ENCODE data around the gene MLIP.
"Not testable (repeated sequence)": the region's sequence is repeated elsewhere in the genome, so short reads cannot be mapped to it uniquely, and the experiment has no call there.

MLIP gene

DNA sequence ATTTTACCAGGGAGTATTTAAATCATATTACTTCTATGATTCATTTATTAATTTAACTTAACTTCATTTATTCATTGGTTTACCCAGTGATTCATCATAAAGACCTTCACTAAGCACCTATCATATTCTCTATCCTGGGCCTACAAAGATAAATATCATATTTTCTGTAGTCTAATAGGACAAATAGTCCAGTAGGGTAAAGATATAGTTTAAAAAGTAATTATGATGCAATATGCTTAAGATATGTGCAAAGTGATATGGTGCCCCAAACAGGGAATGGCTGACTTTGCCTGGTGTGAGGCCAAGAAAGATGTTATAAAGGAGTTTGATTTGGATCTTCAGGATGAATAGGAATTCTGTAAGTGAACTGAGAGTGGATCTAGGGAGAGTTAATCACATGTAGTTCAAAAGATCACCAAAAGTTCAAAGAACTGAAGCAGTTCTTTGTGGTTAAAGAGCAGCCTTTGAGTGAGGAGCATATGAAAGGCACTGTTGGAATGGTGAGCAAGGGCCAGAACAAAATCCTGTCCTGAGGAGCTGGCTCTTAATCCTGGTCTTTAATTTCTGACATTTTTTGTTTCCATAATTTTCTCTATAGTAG, 45.5 kb downstream of the MLIP start:
- no peak for DNase-seq

DNA sequence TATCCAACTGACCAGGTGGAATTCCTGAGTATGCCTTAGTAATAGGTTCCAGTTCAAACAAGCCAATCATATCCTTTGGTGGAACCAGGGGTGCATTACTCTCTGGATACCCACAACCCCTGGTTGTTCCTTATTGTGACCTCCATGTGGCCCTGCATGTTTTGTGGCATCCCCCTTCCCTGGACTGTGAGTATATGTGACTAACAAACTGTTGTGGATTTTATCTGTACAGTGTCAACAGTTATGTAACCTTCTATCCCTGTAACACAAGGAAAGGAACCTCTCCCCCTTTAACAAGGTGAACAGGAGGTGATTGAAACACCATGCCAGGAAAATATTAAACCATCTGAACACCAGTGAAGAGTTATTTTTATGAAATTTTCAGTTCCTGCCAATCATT, 46.2 kb downstream of the MLIP start:
- DNase-seq, result no peak

DNA sequence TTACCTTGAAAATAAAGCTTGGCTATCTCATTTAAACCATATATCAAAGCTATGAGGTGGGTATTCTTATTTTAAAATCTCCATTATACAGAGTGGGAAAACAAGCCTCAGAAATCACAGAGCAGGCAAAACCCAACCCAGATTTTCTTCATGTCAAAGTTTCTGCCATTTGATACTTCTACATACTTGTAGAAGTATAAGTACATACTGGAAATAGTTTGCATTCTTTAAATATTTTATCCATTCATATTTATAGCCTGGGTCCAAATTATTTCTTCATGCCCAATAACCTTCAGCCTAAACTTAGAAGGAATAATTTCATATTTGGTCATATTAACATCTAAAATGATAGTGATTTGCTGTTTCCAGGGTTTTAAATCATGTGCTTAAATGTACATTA, 61.8 kb downstream of the MLIP start:
- no peak for DNase-seq

DNA sequence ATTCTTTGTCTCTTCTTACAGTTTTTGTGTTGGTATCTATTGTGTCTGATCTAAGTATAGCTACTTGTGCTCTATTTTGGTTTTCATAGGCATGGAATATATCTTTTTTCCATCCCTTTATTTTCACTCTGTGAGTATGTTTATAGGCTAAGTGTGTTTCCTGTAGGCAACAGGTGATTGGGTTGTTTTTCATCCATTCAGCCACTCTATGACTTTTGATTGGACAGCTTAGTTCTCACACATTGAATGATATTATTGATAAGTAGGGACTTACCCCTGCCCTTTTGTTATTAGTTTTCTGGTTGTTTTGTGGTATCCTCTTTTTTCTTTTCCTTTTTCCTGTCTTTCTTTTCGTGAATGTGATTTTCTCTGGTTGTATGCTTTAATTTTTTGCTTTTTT, 67.9 kb downstream of the MLIP start:
- DNase-seq, result no peak

DNA sequence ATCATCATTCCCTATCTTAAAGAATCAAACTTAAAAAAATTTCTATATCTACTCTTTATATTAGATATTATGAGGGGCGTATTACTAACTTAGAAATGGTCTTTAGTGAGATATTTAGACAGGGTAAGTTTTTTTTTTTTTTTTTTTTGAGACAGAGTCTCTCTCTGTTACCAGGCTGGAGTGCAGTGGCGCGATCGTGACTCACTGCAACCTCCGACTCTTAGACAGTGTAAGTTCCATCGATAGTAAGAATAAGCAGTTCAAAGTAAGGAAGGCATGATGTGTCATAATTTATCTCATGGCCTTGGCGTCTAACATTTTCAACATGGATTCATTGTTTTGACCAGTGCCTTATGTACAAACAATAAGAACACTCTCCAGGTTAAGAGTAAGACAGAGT, 72.4 kb downstream of the MLIP start:
- no peak for DNase-seq

DNA sequence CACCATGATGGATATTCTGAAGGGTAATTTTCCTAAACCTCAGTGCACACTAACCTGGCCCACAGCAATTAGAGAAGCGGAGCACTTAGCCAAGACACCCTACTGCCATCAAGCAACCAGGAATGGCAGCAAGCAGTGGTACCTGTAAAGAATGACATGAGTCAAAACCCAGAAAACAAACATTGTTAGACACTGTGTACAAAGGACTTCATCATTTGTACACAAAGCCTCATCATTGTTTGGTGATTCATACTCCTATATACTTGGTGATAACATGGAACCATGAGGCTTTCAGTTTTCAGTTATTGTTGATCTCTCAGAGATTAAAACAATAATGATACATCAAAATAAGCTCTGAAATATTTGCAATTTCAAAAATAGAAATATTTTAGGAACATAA, 74.6 kb downstream of the MLIP start:
- no peak for DNase-seq

DNA sequence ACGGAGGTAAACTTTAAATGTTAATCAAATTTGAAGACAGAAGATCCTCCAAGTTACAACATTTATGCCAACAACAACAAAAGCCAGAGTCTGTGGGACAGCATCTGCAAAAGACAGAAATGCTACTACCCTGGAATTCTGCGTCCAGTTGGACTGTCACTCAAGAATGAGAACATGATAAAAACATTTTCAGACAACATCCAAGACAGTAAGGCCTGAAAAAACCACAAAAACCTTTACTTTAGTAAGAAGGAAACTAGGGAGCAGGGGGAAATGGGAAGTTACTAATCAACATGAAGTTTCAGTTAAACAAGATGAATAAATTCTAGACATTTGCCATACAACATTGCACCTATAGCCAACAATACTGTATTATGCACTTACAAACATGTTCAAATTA, 77.6 kb downstream of the MLIP start:
- DNase-seq, result no peak

DNA sequence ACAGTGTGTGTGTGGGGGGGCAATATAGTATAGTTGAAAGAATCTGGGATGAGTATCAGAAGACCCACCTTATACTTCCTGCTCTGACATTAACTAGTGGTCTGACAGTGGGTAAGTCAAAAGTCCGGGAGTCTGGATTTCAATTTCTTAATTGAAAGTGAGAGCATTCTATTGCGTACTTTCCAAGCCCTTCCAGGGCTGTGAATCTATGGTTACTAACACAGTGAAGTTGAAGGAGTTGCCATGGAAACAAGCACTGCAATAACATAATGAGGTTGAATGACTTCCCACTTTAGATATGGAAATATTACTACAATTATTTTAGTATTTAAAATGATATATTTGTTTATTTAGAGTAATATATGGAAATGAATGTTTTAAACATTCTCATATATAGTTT, 80.2 kb downstream of the MLIP start:
- DNase-seq, result no peak

DNA sequence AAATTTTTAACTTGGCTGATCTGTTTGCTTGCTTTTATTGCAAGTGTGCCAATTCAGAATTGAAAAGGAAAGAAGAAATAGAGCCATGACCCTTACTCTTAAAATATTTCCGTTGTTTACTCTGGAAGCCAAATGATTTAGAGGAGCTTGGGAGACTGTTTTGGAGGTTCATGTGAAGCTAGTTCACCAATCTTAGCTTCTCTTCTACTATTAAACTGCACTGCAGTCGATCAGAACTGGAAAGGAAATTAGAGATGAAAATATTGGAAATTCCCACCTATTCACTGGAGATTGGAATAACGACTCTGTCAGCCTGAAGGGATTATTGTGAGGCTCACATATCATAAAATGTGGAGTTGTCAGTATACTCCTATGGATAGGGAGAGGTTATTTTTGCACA, 81.8 kb downstream of the MLIP start:
- no peak for DNase-seq

DNA sequence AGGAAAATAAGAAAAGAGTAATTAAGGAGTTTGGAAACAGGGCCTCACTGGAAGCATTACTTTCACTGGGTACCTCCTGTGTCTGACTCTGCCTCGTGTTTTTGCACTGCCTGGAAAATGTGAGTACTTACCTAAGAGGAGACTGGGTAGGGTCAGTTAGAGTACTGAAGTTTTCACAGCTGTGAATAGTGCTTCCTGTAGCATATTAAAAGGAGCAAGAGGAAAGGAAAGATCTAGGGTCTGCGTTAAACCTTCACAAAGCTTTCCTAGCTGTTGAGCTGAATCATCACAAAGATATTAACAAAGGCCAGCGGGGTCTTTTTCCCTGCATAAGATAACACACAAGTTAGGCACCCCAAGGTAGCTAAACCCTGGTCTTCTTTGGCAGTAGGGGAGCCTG, 82.3 kb downstream of the MLIP start:
- DNase-seq, result no peak

DNA sequence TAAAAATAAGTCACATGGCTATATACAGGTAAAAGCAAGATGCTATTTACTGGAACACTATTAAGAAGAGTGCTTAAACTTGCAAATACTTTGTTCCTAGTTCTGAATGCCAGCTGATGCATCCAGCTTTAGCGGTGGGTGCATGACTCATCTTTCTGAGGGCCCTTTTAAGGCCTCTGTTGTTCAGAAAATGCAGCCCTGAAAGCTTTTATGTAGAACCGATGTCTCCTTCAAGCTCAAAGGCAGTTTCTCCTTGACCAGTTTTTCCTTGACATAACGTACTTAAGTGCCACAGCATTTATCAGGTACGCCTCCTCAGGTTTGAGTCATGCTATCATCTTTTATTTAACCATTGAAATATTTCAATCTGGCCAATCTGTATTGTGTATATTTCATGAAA, 82.8 kb downstream of the MLIP start:
- no peak for DNase-seq

DNA sequence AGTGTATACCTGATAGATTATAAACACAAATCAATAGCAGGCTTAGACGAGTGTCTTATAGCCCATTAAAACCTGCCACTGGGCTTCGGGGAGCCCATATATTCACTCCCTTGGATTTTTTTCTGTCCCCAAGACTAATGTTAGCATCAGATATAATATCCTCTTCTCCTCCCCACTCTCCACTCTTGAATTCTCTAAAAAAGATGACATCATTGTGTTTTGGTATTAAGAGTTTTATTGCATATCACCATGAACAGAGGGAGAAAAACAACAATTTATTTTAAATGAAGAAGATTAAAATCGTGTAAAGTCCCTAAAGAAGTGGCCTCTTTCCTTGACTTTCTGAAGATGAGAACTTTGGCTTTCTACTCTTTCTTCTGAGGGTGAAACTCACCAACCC, 84.4 kb downstream of the MLIP start:
- no peak for DNase-seq

DNA sequence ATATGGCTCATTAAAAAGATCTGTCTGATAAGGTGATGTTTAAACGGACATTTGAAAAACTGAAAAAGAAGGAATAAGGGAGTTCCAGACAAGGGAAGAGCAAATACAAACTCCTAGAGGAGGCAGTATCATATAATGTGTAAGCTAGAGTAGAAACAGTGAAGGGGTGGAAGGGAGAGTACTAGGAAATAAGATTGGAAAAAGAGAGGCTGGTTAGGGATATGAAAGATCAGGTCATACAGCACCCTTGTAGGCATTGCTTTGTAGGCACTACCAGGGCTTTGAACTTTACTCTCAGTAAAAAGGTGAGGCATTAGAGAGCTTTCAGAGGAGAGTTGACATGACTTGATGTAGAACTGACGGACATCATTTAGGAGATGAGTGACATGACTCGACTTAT, 85.7 kb downstream of the MLIP start:
- DNase-seq, result no peak

DNA sequence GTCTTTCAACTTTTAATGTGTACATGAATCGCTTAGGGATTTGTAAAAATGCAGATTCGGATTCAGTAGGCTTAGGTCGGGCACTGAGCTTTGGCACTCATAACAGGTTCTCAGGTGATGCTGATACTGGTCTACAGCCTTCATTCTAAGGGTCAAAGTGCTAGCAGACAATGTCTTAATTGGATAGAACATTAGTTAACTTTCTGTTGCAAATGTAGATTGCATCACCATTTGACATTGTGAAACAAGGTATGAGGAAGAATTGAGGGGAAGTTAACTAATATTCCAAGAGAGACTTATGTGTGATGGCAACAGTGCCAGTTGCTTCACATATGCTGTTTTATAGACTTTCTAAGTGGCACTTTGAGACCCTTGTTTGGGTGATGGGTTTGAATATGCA, 86.9 kb downstream of the MLIP start:
- DNase-seq, result no peak

DNA sequence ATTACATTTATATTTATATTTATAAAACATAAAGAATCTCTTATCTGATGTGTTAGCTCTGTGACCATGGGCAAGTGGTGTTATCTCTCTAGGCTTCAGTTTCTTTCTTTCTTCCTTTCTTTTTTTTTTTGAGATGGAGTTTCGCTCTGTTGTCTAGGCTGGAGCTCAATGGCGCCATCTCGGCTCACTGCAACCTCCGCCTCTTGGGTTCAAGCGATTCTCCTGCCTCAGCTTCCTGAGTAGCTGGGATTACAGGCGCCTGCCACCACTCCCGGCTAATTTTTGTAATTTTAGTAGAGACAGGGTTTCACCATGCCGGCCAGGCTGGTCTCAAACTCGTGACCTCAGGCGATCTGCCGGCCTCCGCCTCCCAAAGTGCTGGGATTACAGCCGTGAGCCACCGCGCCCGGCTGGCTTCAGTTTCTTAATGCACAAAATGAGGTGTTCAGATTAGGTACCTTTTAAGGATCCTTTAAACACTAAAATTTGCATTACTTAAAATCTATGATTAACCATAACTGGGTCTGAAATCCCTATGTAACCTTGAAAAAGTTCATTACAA, 92.3 kb downstream of the MLIP start:
- DNase-seq, result not testable (repeated sequence)

DNA sequence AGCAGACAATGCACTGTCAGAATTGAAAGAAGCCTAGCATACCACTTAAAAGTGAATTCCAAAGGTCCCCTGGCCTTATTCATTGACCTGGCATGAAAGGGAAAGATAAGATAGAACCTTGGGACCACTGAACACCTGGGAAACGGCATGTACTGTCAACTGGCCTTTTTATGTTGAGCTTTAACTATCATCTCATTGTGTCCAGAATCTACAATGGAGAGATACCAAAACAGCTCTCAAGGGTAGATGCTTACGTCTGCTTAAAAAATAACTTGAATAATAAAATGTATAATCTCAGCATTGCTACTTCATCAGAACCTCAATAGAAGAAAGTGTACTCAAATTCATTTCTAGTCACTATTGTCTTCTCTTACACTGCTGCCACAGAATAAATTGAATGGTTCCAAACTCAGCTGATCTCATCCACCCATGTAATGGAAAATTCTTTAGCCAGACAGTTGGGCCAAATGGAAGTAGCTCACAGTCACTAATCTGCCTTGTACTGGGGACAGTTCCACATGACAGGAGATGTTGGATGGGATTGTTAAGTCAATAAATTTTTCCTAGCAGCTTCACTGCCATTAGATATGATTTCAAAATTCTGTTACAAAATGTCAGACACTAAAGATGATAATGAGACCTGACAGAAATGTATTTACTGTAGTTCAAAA, 93.8 kb downstream of the MLIP start:
- DNase-seq, result no peak

DNA sequence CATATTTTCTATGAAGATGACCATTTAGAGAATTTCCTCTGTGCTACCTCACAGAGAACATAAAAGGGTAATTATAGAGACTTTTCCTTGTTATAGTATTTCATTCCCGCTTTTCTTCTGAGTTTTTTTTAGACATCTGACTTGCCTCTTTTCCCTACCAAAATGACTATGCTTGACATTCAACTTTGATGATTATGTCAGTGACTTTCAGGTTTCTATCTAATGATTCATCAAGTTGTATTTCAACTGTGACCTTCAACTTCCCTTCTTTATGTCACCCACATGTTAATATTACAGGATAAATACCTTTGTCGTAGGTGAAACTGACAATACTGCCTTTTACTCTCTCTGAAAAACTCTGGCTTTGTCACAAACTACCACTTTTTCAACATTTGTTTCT, 95.3 kb downstream of the MLIP start:
- no peak for DNase-seq

DNA sequence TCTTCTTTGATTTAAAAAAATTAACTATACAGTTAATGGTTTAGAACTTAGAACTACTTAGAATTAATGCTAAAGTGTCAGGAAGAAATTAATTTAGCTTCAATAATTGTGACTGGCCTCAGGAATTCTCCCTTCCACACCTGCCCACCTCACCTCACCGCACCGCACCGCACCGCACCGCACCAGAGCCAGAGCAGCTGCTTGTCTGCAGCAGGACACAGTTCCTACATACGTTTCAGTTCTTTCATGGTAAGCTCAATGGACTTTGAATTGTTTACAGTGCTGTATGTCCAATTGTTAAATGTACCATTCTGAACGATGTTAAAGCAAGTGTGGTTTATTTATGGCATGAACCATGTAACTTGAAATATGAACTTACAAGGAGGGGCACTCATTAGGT, 98.7 kb downstream of the MLIP start:
- DNase-seq, result not testable (repeated sequence)

DNA sequence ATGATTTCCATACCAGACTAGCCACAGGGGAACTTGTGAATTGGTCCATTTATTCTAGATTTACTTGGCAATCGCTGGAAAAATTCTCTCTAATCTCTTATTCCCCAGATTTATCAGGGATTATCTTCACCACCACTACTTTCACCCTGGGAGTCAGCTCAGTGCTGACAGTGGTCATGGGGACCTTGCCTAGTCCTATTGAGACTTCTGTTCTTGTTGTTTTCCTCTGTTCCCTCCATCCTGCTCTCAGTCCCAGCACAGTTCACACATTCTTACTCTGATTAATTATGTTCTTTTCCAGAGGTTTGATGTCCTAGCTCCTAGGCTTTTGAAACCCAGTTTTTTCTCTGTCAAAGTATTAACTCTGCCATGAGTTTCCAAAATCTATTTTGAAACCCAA, 103.0 kb downstream of the MLIP start:
- DNase-seq, result no peak

DNA sequence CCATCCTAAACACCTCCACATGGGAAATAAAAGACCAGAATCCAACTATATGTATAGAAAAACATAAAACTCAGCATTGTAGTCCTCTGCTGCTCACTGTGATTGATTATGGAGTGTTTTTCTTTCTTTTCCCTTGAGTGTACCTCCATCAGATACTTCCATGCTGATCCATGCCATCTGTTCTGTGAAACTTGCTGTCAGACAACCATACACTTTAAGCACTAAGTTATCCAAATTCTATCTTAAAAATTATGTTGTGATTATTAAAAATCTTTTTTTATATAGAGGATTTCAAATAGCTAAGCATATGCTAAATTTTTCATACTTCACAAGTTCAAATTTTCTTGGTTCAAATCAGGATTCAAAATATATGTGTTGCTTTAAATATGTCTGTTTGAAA, 105.1 kb downstream of the MLIP start:
- DNase-seq, result no peak

DNA sequence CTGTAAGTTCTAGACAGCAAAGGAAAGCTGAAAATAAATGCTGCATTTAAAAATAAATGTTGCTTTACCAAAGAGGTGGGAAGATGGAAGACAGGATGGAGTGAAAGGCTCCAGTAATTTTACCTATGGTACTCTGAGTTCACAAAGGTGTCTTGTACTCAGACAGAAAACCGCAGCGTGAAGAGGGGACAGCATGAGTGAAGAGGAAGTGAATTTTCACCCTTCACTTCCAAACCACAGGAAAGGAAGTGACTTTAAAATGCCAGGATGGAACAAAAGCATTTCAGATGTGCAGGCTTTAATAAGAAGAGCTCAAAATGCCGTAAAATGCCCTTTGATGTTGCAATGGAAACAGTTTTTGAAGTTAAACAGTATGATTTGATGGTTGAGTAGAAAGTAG, 105.8 kb downstream of the MLIP start:
- DNase-seq, result no peak

DNA sequence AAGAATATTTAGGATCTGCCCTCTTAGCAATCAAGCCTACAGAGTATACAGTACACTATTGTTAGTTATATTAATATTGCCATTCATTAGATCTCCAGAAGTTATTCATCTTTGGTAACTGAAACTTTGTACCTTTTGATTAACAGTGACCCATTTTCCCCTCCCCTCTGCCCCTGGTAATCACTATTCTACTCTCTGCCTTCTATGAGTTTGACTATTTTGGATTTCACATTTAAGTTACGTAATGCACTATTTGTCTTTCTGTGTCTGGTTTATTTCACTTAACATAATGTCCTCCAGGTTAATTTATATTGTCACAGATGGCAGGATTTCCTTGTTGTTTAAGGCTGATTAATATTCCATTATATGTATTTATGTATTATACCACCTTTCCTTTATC, 111.0 kb downstream of the MLIP start:
- no peak for DNase-seq

DNA sequence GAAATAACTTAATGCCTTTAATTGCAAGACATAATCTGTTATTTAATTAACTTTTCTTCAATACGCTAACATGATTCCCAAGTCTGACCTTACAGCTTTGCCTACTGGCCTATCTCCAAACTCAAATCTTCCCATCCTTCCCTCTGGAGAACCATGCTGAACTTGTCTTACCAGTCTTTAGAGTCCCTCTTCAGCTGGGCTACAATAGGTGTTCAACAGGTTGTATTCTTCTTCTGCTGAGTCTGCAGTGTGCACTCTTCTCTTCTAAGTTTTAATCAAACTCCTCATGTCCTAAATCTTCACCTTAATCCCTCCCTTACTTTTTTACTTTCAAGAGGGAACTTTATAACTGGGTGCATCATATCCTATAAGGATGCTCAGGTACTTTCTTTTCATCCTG, 121.5 kb downstream of the MLIP start:
- no peak for DNase-seq

DNA sequence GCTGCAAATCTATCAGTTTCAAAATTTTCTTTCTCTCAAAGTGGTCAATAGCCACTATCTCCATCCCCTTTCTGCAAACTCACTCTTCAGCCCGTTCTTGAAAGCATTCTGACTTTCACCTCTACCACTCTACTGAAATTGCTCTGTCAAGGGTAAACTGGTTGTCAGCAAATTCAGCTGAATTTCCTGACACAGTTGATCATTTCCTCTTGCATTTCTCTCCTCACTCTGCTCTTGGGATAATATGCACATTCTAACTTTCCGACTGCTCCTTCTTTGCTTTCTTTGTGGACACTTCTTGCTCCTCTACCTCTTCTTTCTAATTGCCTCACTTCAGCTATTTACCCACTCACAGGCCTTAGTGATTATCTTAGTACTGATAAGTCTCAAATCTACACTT, 123.3 kb downstream of the MLIP start:
- no peak for DNase-seq

DNA sequence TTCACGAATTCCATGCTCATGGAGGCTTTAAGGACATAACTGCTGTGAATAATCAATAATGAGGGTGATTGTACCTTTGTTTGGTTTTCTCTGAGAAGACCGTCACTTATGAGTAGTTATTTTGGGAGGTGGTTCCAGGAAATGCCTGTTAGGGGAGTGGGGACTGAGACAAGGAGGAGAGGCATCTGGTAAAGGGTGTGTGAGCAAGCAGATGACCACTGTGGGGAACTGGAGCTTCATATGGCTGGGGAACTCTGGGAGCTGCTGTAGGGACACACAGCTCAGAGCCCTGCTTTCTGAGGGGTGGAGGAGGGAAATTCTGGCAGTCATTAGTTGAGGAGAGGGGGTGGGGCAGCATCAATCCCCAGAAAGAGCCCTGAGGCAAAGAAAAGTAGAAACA, 125.7 kb downstream of the MLIP start:
- no peak for DNase-seq
